ENCODE data around the gene NEURL1.

Gene NEURL1

DNA sequence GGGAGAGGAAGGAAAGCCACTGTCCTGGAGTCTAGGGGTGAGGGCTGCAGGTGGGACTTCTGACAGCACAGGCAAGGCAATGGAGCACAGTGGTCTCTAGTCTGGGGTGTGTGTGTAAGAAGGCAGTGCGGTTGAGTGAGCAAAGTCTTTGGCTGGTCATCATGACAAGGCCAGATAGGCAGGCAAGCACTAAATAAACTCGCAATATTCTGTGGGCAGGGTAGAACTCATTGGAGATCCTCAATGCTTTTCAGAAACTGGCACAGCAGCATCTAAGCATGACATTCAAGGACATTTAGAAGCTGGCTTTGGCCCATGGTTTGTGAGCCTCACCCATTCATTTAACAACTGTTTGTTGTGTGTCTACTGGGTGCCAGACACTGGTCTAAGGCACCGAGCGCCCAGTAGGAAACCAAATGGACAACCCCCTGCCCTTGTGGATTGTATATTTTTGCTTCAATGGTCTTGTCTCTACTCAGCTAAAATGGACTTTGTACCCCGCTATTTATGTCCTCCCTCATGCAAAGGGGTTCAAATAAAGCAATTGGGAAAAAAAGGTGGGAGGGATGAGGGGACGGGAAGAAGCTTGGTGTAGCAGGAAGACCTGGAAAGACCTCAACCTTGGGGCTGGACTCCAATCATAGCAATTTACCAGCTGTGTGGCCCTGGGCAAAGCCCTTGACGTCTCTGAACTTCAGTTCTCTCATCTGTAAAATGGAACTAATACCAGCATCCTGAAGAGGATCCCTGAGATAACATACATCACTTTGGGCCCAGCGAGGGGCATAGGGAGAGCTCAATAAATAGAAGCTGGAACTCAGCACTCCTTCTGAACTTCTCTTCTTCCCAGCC is 116.0 kb downstream of the NEURL1 start:
- no peak for DNase-seq

- no peak for DNase-seq
Observed at GRCh38 chr10:103610083-103610472, 116.6 kb downstream of the NEURL1 start.

- no peak for DNase-seq
Observed at GRCh38 chr10:103610921-103611511, 117.5 kb downstream of the NEURL1 start.

DNA sequence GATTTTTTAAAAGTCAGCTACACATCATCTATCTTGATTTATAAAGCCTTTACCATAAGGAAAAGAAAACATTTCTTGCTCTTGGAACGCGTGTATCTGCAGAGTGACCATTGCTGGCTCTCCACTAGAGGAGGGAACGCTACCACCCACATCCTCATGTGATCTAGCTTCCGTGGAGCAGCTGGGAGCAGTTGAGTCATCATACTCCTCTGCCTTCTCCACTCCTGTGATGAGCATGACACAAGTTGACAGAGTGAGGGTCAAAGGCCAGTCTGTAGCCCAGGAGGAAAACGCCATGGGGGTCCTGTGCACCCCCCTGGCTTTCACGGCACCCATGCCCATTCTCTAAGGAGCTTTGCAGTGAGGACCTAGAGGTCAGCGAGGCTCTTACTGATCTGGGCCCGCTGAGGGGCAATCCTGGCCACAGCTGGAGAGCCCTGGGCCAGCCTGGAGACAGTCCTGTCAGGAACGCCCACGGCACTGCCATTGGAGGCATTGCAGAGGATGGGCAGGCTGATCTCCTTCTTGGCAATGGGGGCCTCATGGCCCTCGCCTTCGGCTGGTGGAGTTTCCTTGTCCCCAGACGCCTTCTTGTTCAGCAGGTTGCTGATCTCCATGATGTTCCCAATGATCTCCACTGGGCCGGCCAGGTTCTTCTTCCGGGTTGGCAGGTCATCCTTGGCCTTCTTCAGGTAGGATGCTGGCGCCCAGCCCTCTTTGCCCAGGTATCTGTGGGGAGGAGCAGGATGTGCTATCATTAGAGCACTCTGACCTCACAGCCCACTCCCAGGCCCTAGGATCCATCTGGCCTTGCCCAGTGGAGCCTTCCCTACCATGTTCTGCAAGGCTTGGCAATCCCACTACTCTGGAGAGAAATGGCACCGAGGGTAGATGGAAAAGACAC is 119.2 kb downstream of the NEURL1 start:
- DNase-seq = no peak

GRCh38 chr10:103613616-103614015 is 120.1 kb downstream of the NEURL1 start:
- no peak for DNase-seq

DNA sequence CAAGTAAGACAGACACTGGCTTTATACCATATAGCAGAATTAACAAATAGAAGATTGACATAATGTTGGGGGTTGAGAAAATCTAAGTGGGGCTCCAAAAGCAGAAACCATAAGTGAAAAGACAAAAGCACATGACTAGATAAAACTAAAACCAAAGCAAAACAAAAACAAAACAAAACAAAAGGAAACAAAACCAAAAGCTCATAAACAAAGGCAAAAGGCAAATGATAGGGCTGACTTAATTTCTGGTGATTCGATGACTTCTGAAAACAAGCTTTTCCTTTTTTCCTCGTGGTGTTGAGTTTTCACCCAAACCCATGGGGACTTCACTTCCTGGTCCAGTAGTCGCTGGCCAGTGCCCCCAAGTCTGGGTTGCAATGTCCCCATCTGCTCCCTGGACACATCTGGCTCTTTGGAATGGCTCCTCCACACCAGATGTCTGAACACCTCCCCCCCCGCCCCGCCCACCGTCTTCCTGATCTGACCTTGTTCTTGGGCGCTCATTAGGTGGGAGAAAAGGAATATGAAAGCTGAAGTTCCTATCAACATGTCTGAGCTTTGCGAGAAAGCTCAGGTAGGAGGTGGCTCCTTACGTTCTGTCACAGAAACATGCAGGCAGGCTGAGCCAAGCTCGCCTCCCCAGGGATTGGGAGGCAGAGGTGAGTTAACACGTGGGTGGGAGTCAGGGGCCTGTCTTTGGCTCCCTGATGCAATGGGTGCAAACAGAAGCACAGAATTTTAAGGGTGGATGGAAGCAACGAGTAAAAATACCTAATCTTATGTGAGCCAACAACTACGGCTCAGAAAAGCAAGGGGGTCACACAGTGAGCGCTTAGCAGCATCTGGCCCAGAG is 121.0 kb downstream of the NEURL1 start:
- no peak for DNase-seq

DNA sequence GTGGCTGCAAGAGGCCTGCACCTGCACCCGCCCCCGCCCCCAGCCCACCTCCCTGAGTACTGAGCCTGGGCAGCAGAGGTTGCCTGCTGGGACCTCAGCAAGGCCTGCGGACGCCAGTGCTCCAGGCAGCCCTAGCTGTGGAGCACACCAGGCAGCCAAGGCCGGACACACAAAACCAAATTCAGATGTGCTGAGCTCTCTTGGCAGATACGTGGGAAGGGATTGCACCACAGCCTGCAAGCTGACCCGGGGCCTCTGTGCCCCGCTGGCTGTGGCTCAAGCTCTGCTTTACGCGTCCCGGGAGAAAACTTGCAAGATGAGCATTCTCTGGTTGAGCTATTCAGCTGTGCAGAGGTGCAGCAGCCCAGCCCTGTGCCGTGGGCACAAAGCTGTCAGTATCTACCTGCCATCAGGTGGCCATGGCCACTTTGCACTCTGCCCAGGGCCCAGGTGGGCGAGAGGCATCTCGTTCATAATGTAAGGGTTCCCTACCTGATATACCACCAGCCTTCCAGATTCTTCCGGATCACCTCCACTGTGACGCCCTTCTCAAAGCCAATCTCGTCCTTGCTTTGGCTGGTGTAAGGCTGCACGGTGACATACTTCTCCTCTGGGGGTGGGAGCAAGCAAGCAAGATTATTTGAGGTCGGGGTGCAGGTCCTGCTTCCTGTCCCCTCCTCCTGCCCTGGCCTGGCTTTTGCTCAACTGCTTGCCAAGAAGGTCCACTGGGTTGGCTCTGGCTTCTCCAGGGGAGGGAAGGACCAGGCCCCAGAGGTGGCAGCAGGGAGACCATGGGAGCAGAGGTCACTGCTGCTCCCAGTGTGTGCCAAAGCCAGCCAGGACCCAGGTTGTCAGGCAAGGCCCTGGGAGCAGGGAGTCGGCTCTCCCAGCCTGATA is 123.4 kb downstream of the NEURL1 start:
- DNase-seq = no peak

- no peak for DNase-seq
Observed at GRCh38 chr10:103617602-103618385, 124.3 kb downstream of the NEURL1 start.

- no peak for DNase-seq
Observed at GRCh38 chr10:103618575-103619423, 125.3 kb downstream of the NEURL1 start.

DNA sequence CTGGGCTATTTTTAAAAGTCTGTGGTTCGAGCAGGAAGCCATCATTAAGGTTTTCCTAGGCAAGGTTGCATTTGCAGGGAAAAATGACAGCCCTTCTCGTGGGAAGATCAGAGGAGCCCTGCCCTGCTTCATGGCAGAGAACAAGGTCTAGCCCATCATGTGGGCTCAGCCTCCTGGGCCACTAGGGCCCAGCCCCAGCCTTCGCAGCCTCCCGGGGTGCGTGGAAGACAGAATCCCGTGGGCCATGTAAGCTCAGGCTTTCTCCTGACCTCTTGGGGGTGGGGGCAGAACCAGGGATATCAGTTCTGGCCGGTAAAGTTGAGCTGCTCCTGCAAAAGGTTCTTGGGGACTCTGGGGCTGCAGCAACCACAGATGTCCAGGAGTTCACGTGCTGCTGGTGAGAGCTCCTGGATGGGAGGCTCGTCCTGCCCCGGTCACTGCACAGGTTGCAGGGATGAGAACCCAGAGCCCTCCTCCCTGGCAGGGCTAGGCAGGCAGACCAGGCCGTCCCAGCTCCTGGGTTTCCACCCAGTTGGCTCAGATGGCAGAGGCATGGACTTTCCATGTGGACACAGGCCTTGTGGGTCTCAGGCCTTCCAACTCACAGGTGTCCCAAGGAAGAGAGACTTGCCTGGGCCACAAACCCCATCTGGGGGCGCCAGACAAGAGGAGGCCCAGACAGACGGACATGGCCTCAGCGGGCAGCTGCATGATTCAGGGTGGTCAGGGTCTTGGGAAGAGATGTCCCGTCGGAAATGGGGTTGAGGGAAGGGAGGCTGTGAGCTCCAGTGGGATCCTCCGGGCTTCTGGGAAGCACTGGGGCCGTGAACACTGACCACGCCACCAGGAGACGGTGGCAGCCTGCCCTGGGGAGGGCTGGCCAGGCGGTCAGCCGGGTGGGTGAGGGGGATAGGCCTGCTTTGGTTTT is 126.2 kb downstream of the NEURL1 start:
- no peak for DNase-seq

DNA sequence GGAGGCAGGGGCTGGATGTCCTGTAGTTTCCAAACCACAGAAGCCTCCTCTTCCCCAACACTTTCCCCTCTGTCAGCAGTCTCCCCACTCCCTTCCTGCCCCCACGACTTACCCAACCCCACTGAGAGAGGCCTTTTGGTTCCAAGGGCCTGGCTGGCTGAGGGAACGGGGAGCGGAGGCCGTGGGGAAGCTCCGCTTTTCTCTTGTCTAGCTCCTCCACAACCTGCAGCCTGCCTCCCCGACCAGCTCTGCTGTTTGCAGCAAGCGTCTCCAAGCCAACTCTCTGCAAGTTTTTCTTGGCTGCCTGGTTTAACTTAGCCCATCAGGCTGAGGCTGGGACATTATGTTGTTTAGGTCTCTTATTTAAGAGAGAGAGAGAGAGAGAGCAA is 126.8 kb downstream of the NEURL1 start:
- no peak for DNase-seq

- DNase-seq = no peak
Observed at GRCh38 chr10:103620891-103621782, 127.6 kb downstream of the NEURL1 start.

GRCh38 chr10:103621783-103622125 is 128.2 kb downstream of the NEURL1 start:
- no peak for DNase-seq

GRCh38 chr10:103622286-103622685 is 128.8 kb downstream of the NEURL1 start:
- DNase-seq = no peak

DNA sequence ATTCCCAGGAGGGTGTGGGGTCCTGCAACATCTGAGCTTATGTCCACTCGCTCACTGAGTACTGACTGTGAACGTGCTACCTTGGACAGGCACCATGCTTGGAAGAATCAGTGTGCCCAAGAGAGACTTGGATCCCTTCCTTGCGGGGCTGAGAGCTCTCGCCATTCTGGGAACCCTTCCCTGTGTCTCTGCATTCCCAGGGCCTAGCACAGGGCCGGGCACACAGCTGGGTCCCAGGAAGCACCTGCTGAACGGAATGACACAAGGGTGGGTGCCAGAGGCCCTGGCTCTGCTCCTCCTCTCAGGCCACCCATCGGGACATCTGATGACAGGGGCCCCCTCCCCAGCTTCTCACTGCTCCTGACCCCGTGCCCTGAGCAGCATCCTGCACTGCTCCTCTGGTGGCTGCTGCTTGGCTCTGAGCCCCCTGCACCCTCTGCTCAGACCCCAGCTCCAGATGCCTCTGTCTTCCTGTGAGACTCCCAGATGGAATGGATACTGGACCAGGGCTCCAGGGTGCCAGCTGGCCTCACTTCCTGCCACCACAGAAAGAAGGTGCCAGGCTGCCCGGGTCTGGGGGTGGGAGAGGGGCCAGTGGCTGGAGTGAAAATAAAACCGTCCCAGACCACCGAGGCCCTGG is 129.6 kb downstream of the NEURL1 start:
- DNase-seq = no peak

GRCh38 chr10:103626178-103626577 is 132.7 kb downstream of the NEURL1 start:
- no peak for DNase-seq

Measured in CD4-positive, alpha-beta T cell treated with Interleukin-17A for 4 hours (primary cell).